GM12872 (cell line): ENCODE data around the gene KRTAP2-3.
"Not testable (repeated sequence)": the region's sequence is repeated elsewhere in the genome, so short reads cannot be mapped to it uniquely, and the experiment has no call there.

Source experiments
- CTCF ChIP-seq: IDR thresholded peaks from 3 replicates; pipeline ENCODE4 v1.5.1; 2011; ENCODE audit warnings: low read depth, mild to moderate bottlenecking, low read length, moderate library complexity; ENCODE audit not compliant: insufficient read depth

The KRTAP2-3 gene

GRCh38 chr17:41055130-41055529 lies 4.8 kb downstream of the KRTAP2-3 start, which contains the start of gene KRTAP2-2:
TSS of gene KRTAP2-2 (minus strand) at chr17:41055230. CDS start at chr17:41055211, 19 bp downstream.
- TF ChIP-seq CTCF = not testable (repeated sequence)

- no peak for TF ChIP-seq CTCF
These were observed 5.9 kb downstream of the KRTAP2-3 start for GRCh38 chr17:41054025-41054424.

- TF ChIP-seq CTCF = no peak
These were observed 7.3 kb downstream of the KRTAP2-3 start for GRCh38 chr17:41052566-41052965.

GRCh38 chr17:41049110-41049509 lies 10.8 kb downstream of the KRTAP2-3 start:
- TF ChIP-seq CTCF = no peak

- TF ChIP-seq CTCF = no peak
These were observed 11.5 kb downstream of the KRTAP2-3 start for GRCh38 chr17:41048441-41048840.

GRCh38 chr17:41046735-41047465 lies 13.0 kb downstream of the KRTAP2-3 start, which contains the start of gene KRTAP2-1:
TSS of gene KRTAP2-1 (minus strand) at chr17:41047316. CDS start at chr17:41047267, 49 bp downstream.
- TF ChIP-seq CTCF = not testable (repeated sequence)

GRCh38 chr17:41042953-41043352 lies 17.0 kb downstream of the KRTAP2-3 start:
- TF ChIP-seq CTCF = no peak
